ENCODE measurements around the gene SNX11.

Gene SNX11

GRCh38 chr17:48134912-48135480, 27.4 kb downstream of the SNX11 start:
- Histone ChIP-seq H4K91ac (ENCODE audit: low read length) (no peak overlapping the region), H2BK5ac (ENCODE audit: low read depth, low read length, poor library complexity, severe bottlenecking) (no peak overlapping the region), H2AFZ (ENCODE audit: low read depth, low read length) (no peak overlapping the region), H2BK120ac (ENCODE audit: low read depth, low read length) (no peak overlapping the region), H3K23ac (ENCODE audit: low read length in 2 of 2) (no peak overlapping the region), H3K4ac (ENCODE audit: low read depth in 1 of 2, low read length in 2 of 2) (no peak overlapping the region), H3K79me1 (replicated peaks; ENCODE audit: low read length, poor library complexity, severe bottlenecking) (no peaks in the 10 kb centered on the region), H3K4me2 (ENCODE audit: low read length, poor library complexity, severe bottlenecking) (no peak overlapping the region), H2BK12ac (ENCODE audit: low read length in 2 of 2) (no peak overlapping the region), H4K8ac (ENCODE audit: low read length) (no peak overlapping the region), H3K27me3 (ENCODE audit: control insufficient read depth in 1 of 2, insufficient read depth in 1 of 2, low read length in 2 of 2) (peaks cover 7 to 10% of the 10 kb centered on the region in 2 experiments), H3K18ac (ENCODE audit: low read depth in 1 of 2, low read length in 2 of 2) (no peak overlapping the region), H2AK5ac (ENCODE audit: low read length, severe bottlenecking) (no peak overlapping the region), H3K4me3 (ENCODE audit: insufficient read depth in 1 of 2, low read depth in 1 of 2, low read length in 2 of 2) (no peak overlapping the region), H3K27ac (ENCODE audit: low read length, poor library complexity, severe bottlenecking) (no peak overlapping the region), H3K36me3 (ENCODE audit: control insufficient read depth in 1 of 2, insufficient read depth in 2 of 2, low read depth in 1 of 2, low read length in 2 of 2) (no peaks in the 10 kb centered on the region), H3K4me1 (ENCODE audit: control insufficient read depth, insufficient read depth, low read depth, low read length) (no peaks in the 10 kb centered on the region), H3K9ac (ENCODE audit: low read length) (no peak overlapping the region), H3K9me3 (ENCODE audit: control insufficient read depth, low read length) (no peaks in the 10 kb centered on the region), H3K14ac (ENCODE audit: low read length in 2 of 2) (no peak overlapping the region), H2BK15ac (ENCODE audit: low read depth, poor library complexity, severe bottlenecking) (no peak overlapping the region)
- DNase-seq: no peak
- 92% methylated on average over 2 of the region's 3 CpGs for WGBS

GRCh38 chr17:48137656-48138055, 30.1 kb downstream of the SNX11 start:
- 100% methylated on average over 1 of the region's 1 CpG for WGBS

GRCh38 chr17:48139944-48140343, 32.4 kb downstream of the SNX11 start:
- DNase-seq: no peak
- Histone ChIP-seq H3K4me3 (ENCODE audit: insufficient read depth in 1 of 2, low read depth in 1 of 2, low read length in 2 of 2) (no peak overlapping the region), H3K14ac (ENCODE audit: low read length in 2 of 2) (no peak overlapping the region), H2BK5ac (ENCODE audit: low read depth, low read length, poor library complexity, severe bottlenecking) (no peak overlapping the region), H3K18ac (ENCODE audit: low read depth in 1 of 2, low read length in 2 of 2) (no peak overlapping the region), H3K36me3 (ENCODE audit: control insufficient read depth in 1 of 2, insufficient read depth in 2 of 2, low read depth in 1 of 2, low read length in 2 of 2) (no peaks in the 10 kb centered on the region), H2BK12ac (ENCODE audit: low read length in 2 of 2) (no peak overlapping the region), H3K9me3 (ENCODE audit: control insufficient read depth, low read length) (no peaks in the 10 kb centered on the region), H4K91ac (ENCODE audit: low read length) (no peak overlapping the region), H3K27me3 (ENCODE audit: control insufficient read depth in 1 of 2, insufficient read depth in 1 of 2, low read length in 2 of 2) (peaks cover 36 to 53% of the 10 kb centered on the region in 2 experiments), H2BK15ac (ENCODE audit: low read depth, poor library complexity, severe bottlenecking) (no peak overlapping the region), H3K9ac (ENCODE audit: low read length) (no peak overlapping the region), H3K4me2 (ENCODE audit: low read length, poor library complexity, severe bottlenecking) (no peak overlapping the region), H4K8ac (ENCODE audit: low read length) (no peak overlapping the region), H3K79me1 (replicated peaks; ENCODE audit: low read length, poor library complexity, severe bottlenecking) (no peaks in the 10 kb centered on the region), H3K23ac (ENCODE audit: low read length in 2 of 2) (no peak overlapping the region), H2AFZ (ENCODE audit: low read depth, low read length) (no peak overlapping the region), H3K27ac (ENCODE audit: low read length, poor library complexity, severe bottlenecking) (no peak overlapping the region), H3K4ac (ENCODE audit: low read depth in 1 of 2, low read length in 2 of 2) (no peak overlapping the region), H3K4me1 (ENCODE audit: control insufficient read depth, insufficient read depth, low read depth, low read length) (no peaks in the 10 kb centered on the region), H2BK120ac (ENCODE audit: low read depth, low read length) (no peak overlapping the region), H2AK5ac (ENCODE audit: low read length, severe bottlenecking) (no peak overlapping the region)
- WGBS: 32% methylated on average over 2 of the region's 2 CpGs

More at GRCh38 chr17:48137656-48138055, 30.1 kb downstream of the SNX11 start:
- Histone ChIP-seq H2BK5ac (ENCODE audit: low read depth, low read length, poor library complexity, severe bottlenecking) (no peak overlapping the region), H3K23ac (ENCODE audit: low read length in 2 of 2) (no peak overlapping the region), H4K91ac (ENCODE audit: low read length) (no peak overlapping the region), H3K4me2 (ENCODE audit: low read length, poor library complexity, severe bottlenecking) (no peak overlapping the region), H3K27me3 (ENCODE audit: control insufficient read depth in 1 of 2, insufficient read depth in 1 of 2, low read length in 2 of 2) (peaks cover 15 to 30% of the 10 kb centered on the region in 2 experiments), H2BK120ac (ENCODE audit: low read depth, low read length) (no peak overlapping the region), H3K79me1 (replicated peaks; ENCODE audit: low read length, poor library complexity, severe bottlenecking) (no peaks in the 10 kb centered on the region), H3K36me3 (ENCODE audit: control insufficient read depth in 1 of 2, insufficient read depth in 2 of 2, low read depth in 1 of 2, low read length in 2 of 2) (no peaks in the 10 kb centered on the region), H3K14ac (ENCODE audit: low read length in 2 of 2) (no peak overlapping the region), H3K4ac (ENCODE audit: low read depth in 1 of 2, low read length in 2 of 2) (no peak overlapping the region), H3K9ac (ENCODE audit: low read length) (no peak overlapping the region), H3K27ac (ENCODE audit: low read length, poor library complexity, severe bottlenecking) (no peak overlapping the region), H3K4me1 (ENCODE audit: control insufficient read depth, insufficient read depth, low read depth, low read length) (no peaks in the 10 kb centered on the region), H2AFZ (ENCODE audit: low read depth, low read length) (no peak overlapping the region), H3K4me3 (ENCODE audit: insufficient read depth in 1 of 2, low read depth in 1 of 2, low read length in 2 of 2) (no peak overlapping the region), H2AK5ac (ENCODE audit: low read length, severe bottlenecking) (no peak overlapping the region), H3K18ac (ENCODE audit: low read depth in 1 of 2, low read length in 2 of 2) (no peak overlapping the region), H3K9me3 (ENCODE audit: control insufficient read depth, low read length) (no peaks in the 10 kb centered on the region), H4K8ac (ENCODE audit: low read length) (no peak overlapping the region), H2BK15ac (ENCODE audit: low read depth, poor library complexity, severe bottlenecking) (no peak overlapping the region), H2BK12ac (ENCODE audit: low read length in 2 of 2) (no peak overlapping the region)
- DNase-seq: no peak

- Histone ChIP-seq H2BK5ac (ENCODE audit: low read depth, low read length, poor library complexity, severe bottlenecking) (no peak overlapping the region), H3K79me1 (replicated peaks; ENCODE audit: low read length, poor library complexity, severe bottlenecking) (no peaks in the 10 kb centered on the region), H3K4ac (ENCODE audit: low read depth in 1 of 2, low read length in 2 of 2) (no peak overlapping the region), H2AK5ac (ENCODE audit: low read length, severe bottlenecking) (no peak overlapping the region), H3K14ac (ENCODE audit: low read length in 2 of 2) (no peak overlapping the region), H4K8ac (ENCODE audit: low read length) (no peak overlapping the region), H3K18ac (ENCODE audit: low read depth in 1 of 2, low read length in 2 of 2) (no peak overlapping the region), H3K36me3 (ENCODE audit: control insufficient read depth in 1 of 2, insufficient read depth in 2 of 2, low read depth in 1 of 2, low read length in 2 of 2) (no peaks in the 10 kb centered on the region), H2BK15ac (ENCODE audit: low read depth, poor library complexity, severe bottlenecking) (no peak overlapping the region), H3K27ac (ENCODE audit: low read length, poor library complexity, severe bottlenecking) (no peak overlapping the region), H3K27me3 (ENCODE audit: control insufficient read depth in 1 of 2, insufficient read depth in 1 of 2, low read length in 2 of 2) (peaks cover 47 to 86% of the 10 kb centered on the region in 2 experiments), H2BK12ac (ENCODE audit: low read length in 2 of 2) (no peak overlapping the region), H2AFZ (ENCODE audit: low read depth, low read length) (no peak overlapping the region), H3K23ac (ENCODE audit: low read length in 2 of 2) (no peak overlapping the region), H3K4me2 (ENCODE audit: low read length, poor library complexity, severe bottlenecking) (no peak overlapping the region), H3K4me1 (ENCODE audit: control insufficient read depth, insufficient read depth, low read depth, low read length) (no peaks in the 10 kb centered on the region), H3K4me3 (ENCODE audit: insufficient read depth in 1 of 2, low read depth in 1 of 2, low read length in 2 of 2) (no peak overlapping the region), H3K9ac (ENCODE audit: low read length) (no peak overlapping the region), H3K9me3 (ENCODE audit: control insufficient read depth, low read length) (no peaks in the 10 kb centered on the region), H2BK120ac (ENCODE audit: low read depth, low read length) (no peak overlapping the region), H4K91ac (ENCODE audit: low read length) (no peak overlapping the region)
- 36% methylated on average over 4 of the region's 6 CpGs for WGBS
- DNase-seq: no peak
These were observed 36.1 kb downstream of the SNX11 start for GRCh38 chr17:48143629-48144028.
